KMS-11 (cell line): ENCODE results near the gene LRRC3C.

Experiments used
- H2AFZ ChIP-seq: fragments of 200-600 bp; sonication (generic); 2 replicates; pipeline ENCODE4 v1.6.1; 2016; ENCODE audit warnings: antibody characterized with exemption, mixed run types, low read depth
- H3K27ac ChIP-seq: fragments of 200-600 bp; sonication (generic); 2 replicates; pipeline ENCODE4 v1.6.1; 2016; ENCODE audit warnings: mild to moderate bottlenecking, mixed run types
- H3K27me3 ChIP-seq: fragments of 200-600 bp; sonication (generic); 2 replicates; pipeline ENCODE4 v1.6.1; 2017; ENCODE audit warnings: mild to moderate bottlenecking, low read depth, mixed run types, moderate library complexity; ENCODE audit not compliant: insufficient read depth
- H3K36me3 ChIP-seq: fragments of 200-600 bp; sonication (generic); 2 replicates; pipeline ENCODE4 v1.6.1; 2017; ENCODE audit warnings: mild to moderate bottlenecking, mixed run types; ENCODE audit not compliant: insufficient read depth
- H3K4me1 ChIP-seq: fragments of 200-600 bp; sonication (generic); 2 replicates; pipeline ENCODE4 v1.6.1; 2016; ENCODE audit warnings: mild to moderate bottlenecking, low read depth, mixed run types; ENCODE audit not compliant: poor library complexity, severe bottlenecking
- H3K4me2 ChIP-seq: fragments of 200-600 bp; sonication (generic); 2 replicates; pipeline ENCODE4 v1.7.0; 2016; ENCODE audit warnings: mild to moderate bottlenecking, mixed run types
- H3K4me3 ChIP-seq: fragments of 200-600 bp; sonication (generic); IDR thresholded peaks from 2 replicates; pipeline ENCODE4 v1.6.1; 2017; ENCODE audit warnings: low read depth, low read length, mixed read lengths; ENCODE audit not compliant: insufficient read depth
- H3K79me2 ChIP-seq: fragments of 200-600 bp; sonication (generic); 2 replicates; pipeline ENCODE4 v1.6.1; 2016; ENCODE audit warnings: low read depth, mixed run types; ENCODE audit not compliant: insufficient read depth
- H3K9ac ChIP-seq: fragments of 200-600 bp; sonication (generic); 2 replicates; pipeline ENCODE4 v1.6.1; 2016; ENCODE audit warnings: mild to moderate bottlenecking, mixed run types
- H4K20me1 ChIP-seq: fragments of 200-600 bp; sonication (generic); 2 replicates; pipeline ENCODE4 v1.6.1; 2016; ENCODE audit warnings: mild to moderate bottlenecking, mixed run types; ENCODE audit not compliant: insufficient read depth
- CTCF ChIP-seq: fragments of 200-600 bp; sonication (generic); conservative IDR thresholded peaks from 2 replicates; pipeline ENCODE4 v1.6.1; 2017; ENCODE audit warnings: low read depth, mild to moderate bottlenecking, antibody characterized with exemption, low read length, moderate library complexity, mixed read lengths

Gene LRRC3C

GRCh38 chr17:39916918-39917317 is 10.6 kb upstream of the LRRC3C start:
- Histone ChIP-seq H3K36me3 (peaks cover under 1% of the 10 kb centered on the region; the same call in 1 of the 2 replicates), H3K79me2 (no peaks in the 10 kb centered on the region), H3K9ac (no peak overlapping the region), H3K4me3 (no peak overlapping the region), H3K4me2 (no peak overlapping the region), H2AFZ (no peak overlapping the region), H4K20me1 (no peaks in the 10 kb centered on the region), H3K27ac (0 out of 2 replicates have a peak overlapping the region, but pooled peaks have one; percentile 19), H3K27me3 (no peaks in the 10 kb centered on the region), H3K4me1 (peaks cover 47% of the 10 kb centered on the region)
- TF ChIP-seq CTCF: no peak

- H3K27ac ChIP-seq: no peak overlapping the region
- no peaks in the 10 kb centered on the region; the same call in 1 of the 2 replicates for H4K20me1 ChIP-seq
- peaks cover 15% of the 10 kb centered on the region for H3K79me2 ChIP-seq
- H3K36me3 ChIP-seq: peaks cover 11% of the 10 kb centered on the region; the same call in 1 of the 2 replicates
- no peak overlapping the region for H2AFZ ChIP-seq
- H3K4me3 ChIP-seq: no peak overlapping the region
- H3K27me3 ChIP-seq: no peaks in the 10 kb centered on the region
- no peak overlapping the region for H3K9ac ChIP-seq
- TF ChIP-seq CTCF: no peak
- peaks cover 59% of the 10 kb centered on the region for H3K4me1 ChIP-seq
- H3K4me2 ChIP-seq: peak overlapping the region; percentile 7; the same call in 1 of the 2 replicates
These were observed 8.3 kb upstream of the LRRC3C start for GRCh38 chr17:39919087-39919683.

GRCh38 chr17:39920218-39921210 is 7.0 kb upstream of the LRRC3C start:
- Histone ChIP-seq H3K9ac (no peak overlapping the region), H3K4me2 (no peak overlapping the region), H3K36me3 (peaks cover 11% of the 10 kb centered on the region; the same call in 1 of the 2 replicates), H3K79me2 (peaks cover 28% of the 10 kb centered on the region), H2AFZ (no peak overlapping the region), H3K27ac (no peak overlapping the region), H4K20me1 (no peaks in the 10 kb centered on the region; the same call in 1 of the 2 replicates), H3K4me3 (no peak overlapping the region), H3K27me3 (no peaks in the 10 kb centered on the region), H3K4me1 (peaks cover 72% of the 10 kb centered on the region)
- TF ChIP-seq CTCF: no peak

- Histone ChIP-seq H3K9ac (no peak overlapping the region), H3K27ac (no peak overlapping the region), H3K27me3 (no peaks in the 10 kb centered on the region), H3K4me1 (peaks cover 73% of the 10 kb centered on the region), H3K4me3 (no peak overlapping the region), H3K36me3 (peaks cover 11% of the 10 kb centered on the region; the same call in 1 of the 2 replicates), H4K20me1 (no peaks in the 10 kb centered on the region; the same call in 1 of the 2 replicates), H3K79me2 (peaks cover 36% of the 10 kb centered on the region), H3K4me2 (no peak overlapping the region), H2AFZ (no peak overlapping the region)
- no peak for TF ChIP-seq CTCF
These were observed 6.2 kb upstream of the LRRC3C start for GRCh38 chr17:39921323-39921722.
